Lower lobe of right lung (tissue), 2 donors: ENCODE data around the gene VLDLR. TPM values are rescaled to one million over a fixed set of nuclear protein-coding genes. Genes with fewer than 3 reads are reported as not detected.
"Not testable (repeated sequence)": the region's sequence is repeated elsewhere in the genome, so short reads cannot be mapped to it uniquely, and the experiment has no call there.

Experiments used
- ATAC-seq, 2 donors: fragments of 200-7000 bp; cut with Tn5 transposase; one replicate each; pipeline ENCODE4 v1.9.1; 2020 to 2022; ENCODE audit warnings: mild to moderate bottlenecking in 2 of 2, moderate library complexity in 2 of 2
- DNase-seq: peaks from one replicate; pipeline ENCODE4 v3.0.0-alpha.2; 2020
- H3K27ac ChIP-seq: fragments of 200-600 bp; one replicate; pipeline ENCODE4 v1.8.0; 2022
- H3K27me3 ChIP-seq: fragments of 200-600 bp; one replicate; pipeline ENCODE4 v1.8.0; 2022; ENCODE audit warnings: low read depth
- H3K36me3 ChIP-seq: fragments of 200-600 bp; one replicate; pipeline ENCODE4 v1.8.0; 2022; ENCODE audit warnings: mild to moderate bottlenecking
- H3K4me1 ChIP-seq: fragments of 200-600 bp; one replicate; pipeline ENCODE4 v1.8.0; 2022
- H3K4me3 ChIP-seq: fragments of 200-600 bp; one replicate; pipeline ENCODE4 v1.8.0; 2022; ENCODE audit warnings: mild to moderate bottlenecking
- H3K9me3 ChIP-seq: fragments of 200-600 bp; one replicate; pipeline ENCODE4 v1.8.0; 2022
- CTCF ChIP-seq: fragments of 200-600 bp; IDR thresholded peaks from one replicate; pipeline ENCODE4 v1.8.0; 2022; ENCODE audit warnings: antibody characterized with exemption, mild to moderate bottlenecking
- intact Hi-C: fragments of 100-400 bp; cut with DNase I; formaldehyde crosslinking; loops from one replicate; pipeline ENCODE4 v1.11.0; 2022
- total RNA-seq: library from RNA; stranded (reverse); fragmentation: NEBNext Ultra II Directional; extraction: Animal tissue kit (Norgen Biotek cat#: 25700); gene quantifications from one replicate; pipeline ENCODE4 v1.2.1, GENCODE V29; 2021
- donor health status: DM: no; HTN: yes; CAD: no; lungs with severe emphysema.

VLDLR gene
- total RNA-seq, 1 donor from 2014 or later, result 16.3 TPM

GRCh38 chr9:2700398-2700797 lies 78.8 kb downstream of the VLDLR start:
- no peak for TF ChIP-seq CTCF
- Histone ChIP-seq H3K27me3 (no peaks in the 10 kb centered on the region), H3K27ac (no peak overlapping the region), H3K4me1 (no peaks in the 10 kb centered on the region), H3K4me3 (no peak overlapping the region), H3K9me3 (no peaks in the 10 kb centered on the region), H3K36me3 (no peaks in the 10 kb centered on the region)
- ATAC-seq (no peak), DNase-seq (no peak)
- intact Hi-C loops, result no loop called here

GRCh38 chr9:2700909-2701550 lies 79.4 kb downstream of the VLDLR start:
- no peak for TF ChIP-seq CTCF
- intact Hi-C loops, result no loop called here
- no peak for ATAC-seq

GRCh38 chr9:2704504-2704903 lies 82.9 kb downstream of the VLDLR start:
- no peak overlapping the region for H3K27ac ChIP-seq
- DNase-seq (no peak), ATAC-seq (no peak)
- H3K4me1 ChIP-seq, result no peaks in the 10 kb centered on the region
- no peak for TF ChIP-seq CTCF
- intact Hi-C loops, result no loop called here
- H3K4me3 ChIP-seq, result no peak overlapping the region
- H3K27me3 ChIP-seq, result no peaks in the 10 kb centered on the region
- H3K9me3 ChIP-seq, result no peaks in the 10 kb centered on the region
- no peaks in the 10 kb centered on the region for H3K36me3 ChIP-seq

More at GRCh38 chr9:2700909-2701550, 79.4 kb downstream of the VLDLR start:
- no peaks in the 10 kb centered on the region for H3K9me3 ChIP-seq
- H3K36me3 ChIP-seq, result no peaks in the 10 kb centered on the region
- no peak for DNase-seq
- H3K27ac ChIP-seq, result no peak overlapping the region
- no peak overlapping the region for H3K4me3 ChIP-seq
- no peaks in the 10 kb centered on the region for H3K27me3 ChIP-seq
- H3K4me1 ChIP-seq, result no peaks in the 10 kb centered on the region

DNA sequence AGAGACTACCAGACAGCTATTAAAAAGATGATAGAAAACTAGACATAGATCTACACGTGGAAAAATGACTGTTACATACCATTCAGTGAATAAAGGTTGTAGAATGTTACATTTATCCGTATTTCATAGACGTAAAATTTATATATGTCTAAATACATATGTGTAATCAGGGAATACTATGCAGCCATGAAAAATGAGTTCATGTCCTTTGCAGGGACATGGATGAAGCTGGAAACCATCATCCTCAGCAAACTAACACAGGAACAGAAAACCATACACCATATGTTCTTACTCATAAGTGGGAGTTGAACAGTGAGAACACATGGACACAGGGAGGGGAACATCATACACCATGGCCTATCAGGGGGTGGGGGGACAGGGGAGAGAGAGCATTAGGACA lies 85.7 kb downstream of the VLDLR start:
- H3K9me3 ChIP-seq, H3K27me3 ChIP-seq, intact Hi-C loops, H3K36me3 ChIP-seq, H3K4me1 ChIP-seq, DNase-seq, ATAC-seq, H3K4me3 ChIP-seq, H3K27ac ChIP-seq: not testable (repeated sequence)

Other genes with a start within 250 kb of the VLDLR start
- not detected for gene KCNV2, start 95.7 kb downstream of the VLDLR start, total RNA-seq
- gene PUM3, start 222.3 kb downstream of the VLDLR start, total RNA-seq, result 30.6 TPM